Fibroblast of lung (primary cell): ENCODE data around the gene PSMC4.

Experiments
- EZH2 ChIP-seq: IDR thresholded peaks from 2 replicates; pipeline ENCODE4 v1.5.1; 2012; ENCODE audit warnings: low read length, control low read depth, mild to moderate bottlenecking; ENCODE audit errors: missing control alignments
- TF ChIP-seq, protein P1 (sequence below), 2 donors: IDR thresholded peaks in 1 of 2; conservative IDR thresholded peaks in 1 of 2; 1 replicate in 1 of 2; 2 replicates in 1 of 2; pipeline ENCODE4 v1.5.1; 2011 to 2012; ENCODE audit warnings: low read length in 2 of 2, control low read depth in 1 of 2, inconsistent platforms in 1 of 2, low read depth in 1 of 2, mild to moderate bottlenecking in 1 of 2

DNA sequence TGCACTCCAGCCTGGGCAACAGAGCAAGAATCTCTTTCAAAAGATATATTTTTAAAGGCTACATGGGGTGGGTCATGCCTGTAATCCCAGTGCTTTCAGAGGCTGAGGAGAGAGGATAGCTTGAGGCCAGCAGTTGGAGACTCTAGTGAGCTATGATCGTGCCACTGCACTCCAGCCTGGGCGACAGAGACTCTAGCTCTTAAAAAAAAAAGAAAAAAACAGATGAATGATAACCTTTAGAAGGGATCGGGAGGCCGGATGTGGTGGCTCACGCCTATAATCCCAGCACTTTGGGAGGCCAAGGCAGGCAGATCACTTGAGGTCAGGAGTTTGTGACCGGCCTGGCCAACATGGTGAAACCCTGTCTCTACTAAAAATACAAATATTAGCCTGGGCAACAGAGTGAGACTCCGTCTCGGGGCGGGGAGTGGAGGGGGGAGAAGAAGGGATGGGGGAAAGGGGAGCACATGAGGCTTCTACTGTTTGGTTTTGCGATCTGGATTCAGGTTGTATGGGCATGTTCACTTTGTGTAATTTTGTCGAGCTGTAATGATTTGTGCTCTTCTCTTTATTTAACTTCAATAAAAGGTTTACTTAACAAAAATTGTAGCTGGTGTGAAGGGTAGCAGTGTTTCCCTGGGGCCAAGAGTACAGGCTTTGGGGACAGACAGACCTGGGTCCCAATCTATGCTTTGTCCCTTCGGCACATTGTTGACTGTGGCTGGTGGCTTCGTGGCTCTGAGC lies 1.1 kb upstream of the PSMC4 start:
- TF ChIP-seq, protein P1, sequence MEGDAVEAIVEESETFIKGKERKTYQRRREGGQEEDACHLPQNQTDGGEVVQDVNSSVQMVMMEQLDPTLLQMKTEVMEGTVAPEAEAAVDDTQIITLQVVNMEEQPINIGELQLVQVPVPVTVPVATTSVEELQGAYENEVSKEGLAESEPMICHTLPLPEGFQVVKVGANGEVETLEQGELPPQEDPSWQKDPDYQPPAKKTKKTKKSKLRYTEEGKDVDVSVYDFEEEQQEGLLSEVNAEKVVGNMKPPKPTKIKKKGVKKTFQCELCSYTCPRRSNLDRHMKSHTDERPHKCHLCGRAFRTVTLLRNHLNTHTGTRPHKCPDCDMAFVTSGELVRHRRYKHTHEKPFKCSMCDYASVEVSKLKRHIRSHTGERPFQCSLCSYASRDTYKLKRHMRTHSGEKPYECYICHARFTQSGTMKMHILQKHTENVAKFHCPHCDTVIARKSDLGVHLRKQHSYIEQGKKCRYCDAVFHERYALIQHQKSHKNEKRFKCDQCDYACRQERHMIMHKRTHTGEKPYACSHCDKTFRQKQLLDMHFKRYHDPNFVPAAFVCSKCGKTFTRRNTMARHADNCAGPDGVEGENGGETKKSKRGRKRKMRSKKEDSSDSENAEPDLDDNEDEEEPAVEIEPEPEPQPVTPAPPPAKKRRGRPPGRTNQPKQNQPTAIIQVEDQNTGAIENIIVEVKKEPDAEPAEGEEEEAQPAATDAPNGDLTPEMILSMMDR (conservative IDR thresholded peaks at IDR 0.05 in 1 of 2, IDR thresholded peaks at IDR 0.05 in 1 of 2; ENCODE audit: low read depth in 1 of 2, low read length in 2 of 2), result no peak
- no peak for TF ChIP-seq EZH2
